ENCODE data around the gene PLS1. TPM values are rescaled to one million over a fixed set of nuclear protein-coding genes. Genes with fewer than 3 reads are reported as not detected.

The PLS1 gene
- total RNA-seq, 1 experiment from 2014 or later: 27.2 TPM

DNA sequence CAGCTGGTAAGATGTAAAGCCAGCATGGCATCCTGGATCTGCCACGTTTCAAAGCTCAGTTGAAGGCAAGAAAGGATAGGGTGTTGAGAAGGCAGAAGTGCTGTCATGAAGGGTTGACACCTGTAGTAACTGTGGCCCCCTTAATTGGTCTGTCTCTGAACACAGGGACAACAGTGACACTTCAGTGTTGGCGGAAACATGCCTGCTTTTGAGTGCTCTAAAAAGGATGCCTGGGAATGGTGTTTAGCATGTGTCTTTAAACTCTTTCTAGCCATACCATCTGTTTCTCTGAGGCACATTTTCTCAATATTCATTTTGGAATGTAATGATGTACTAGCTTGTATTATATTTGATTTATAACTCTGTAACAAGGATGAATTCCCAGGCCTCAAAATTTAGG, 42.1 kb downstream of the PLS1 start:
- H3K36me3 ChIP-seq: no peaks in the 10 kb centered on the region
- no peak for DNase-seq
- H3K4me1 ChIP-seq: no peaks in the 10 kb centered on the region
- no peak overlapping the region for H3K4me3 ChIP-seq
- H3K27ac ChIP-seq: no peak overlapping the region
- H3K27me3 ChIP-seq: no peaks in the 10 kb centered on the region
- H3K9me3 ChIP-seq (replicated peaks): no peaks in the 10 kb centered on the region

DNA sequence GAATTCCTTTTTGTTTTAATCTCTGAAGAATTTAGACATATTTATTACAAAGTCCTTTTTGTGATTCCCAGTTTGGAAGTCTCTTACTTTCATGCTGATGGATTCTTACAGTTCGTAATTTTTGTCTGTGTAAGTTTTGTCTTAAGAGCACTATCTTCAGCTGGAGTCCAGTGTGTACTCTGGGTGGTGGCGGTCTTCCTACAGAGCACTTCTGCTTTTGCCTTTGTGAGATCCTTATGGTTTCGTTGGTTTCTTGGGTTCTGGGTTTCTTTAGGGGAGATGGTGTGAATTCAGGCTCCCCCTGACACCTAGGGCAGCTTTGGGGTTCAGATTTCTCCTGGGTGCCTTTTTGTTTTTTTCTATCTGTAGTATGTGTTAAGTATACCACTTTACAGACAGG, 45.3 kb downstream of the PLS1 start:
- Histone ChIP-seq H3K27ac (no peak overlapping the region), H3K27me3 (no peaks in the 10 kb centered on the region), H3K4me3 (no peak overlapping the region), H3K4me1 (no peaks in the 10 kb centered on the region), H3K36me3 (no peaks in the 10 kb centered on the region), H3K9me3 (replicated peaks) (no peaks in the 10 kb centered on the region)
- DNase-seq: no peak

DNA sequence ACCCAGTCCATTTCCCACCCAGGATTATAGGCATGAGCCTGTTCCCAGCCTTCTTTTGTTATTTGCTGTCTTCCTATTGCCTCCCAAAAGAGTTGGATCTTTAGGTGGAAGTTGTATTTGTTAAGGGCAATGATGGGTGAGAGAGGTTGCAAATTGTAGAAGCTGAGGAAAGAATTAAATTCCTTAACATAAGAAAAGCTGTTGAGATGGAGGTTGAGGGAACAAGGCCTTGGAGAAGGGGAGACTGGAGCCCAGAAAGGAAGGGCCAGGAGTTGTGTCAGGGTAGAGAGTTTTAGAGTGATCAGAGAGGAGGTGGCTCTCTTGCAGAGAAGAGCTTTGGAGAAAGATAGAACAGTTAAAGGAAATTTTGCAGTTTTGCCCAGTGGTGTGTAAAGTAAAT, 46.8 kb downstream of the PLS1 start:
- Histone ChIP-seq H3K36me3 (no peaks in the 10 kb centered on the region), H3K4me1 (no peaks in the 10 kb centered on the region), H3K27ac (no peak overlapping the region), H3K9me3 (replicated peaks) (no peaks in the 10 kb centered on the region), H3K4me3 (no peak overlapping the region), H3K27me3 (no peaks in the 10 kb centered on the region)
- no peak for DNase-seq

DNA sequence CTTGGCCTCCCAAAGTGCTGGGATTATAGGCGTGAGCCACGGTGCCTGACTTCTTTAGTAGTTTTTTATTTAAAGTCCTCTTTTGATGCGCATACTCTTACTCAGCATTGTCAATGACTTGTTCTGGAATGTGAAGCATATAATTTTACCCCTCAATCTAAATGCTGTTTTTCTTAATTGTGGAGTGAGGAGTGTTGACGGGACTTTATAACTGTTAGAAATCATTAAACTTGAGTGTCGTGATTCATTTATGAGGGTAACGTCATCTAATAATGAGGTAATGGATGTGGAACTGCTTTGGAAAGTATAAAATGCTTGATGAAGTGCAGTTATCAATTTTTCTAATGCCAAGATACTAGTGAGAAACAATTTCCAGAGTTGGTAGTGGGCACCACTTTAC, 48.3 kb downstream of the PLS1 start:
- Histone ChIP-seq H3K27me3 (no peaks in the 10 kb centered on the region), H3K4me3 (no peak overlapping the region), H3K4me1 (no peaks in the 10 kb centered on the region), H3K36me3 (no peaks in the 10 kb centered on the region), H3K9me3 (replicated peaks) (no peaks in the 10 kb centered on the region), H3K27ac (no peak overlapping the region)
- no peak for DNase-seq

DNA sequence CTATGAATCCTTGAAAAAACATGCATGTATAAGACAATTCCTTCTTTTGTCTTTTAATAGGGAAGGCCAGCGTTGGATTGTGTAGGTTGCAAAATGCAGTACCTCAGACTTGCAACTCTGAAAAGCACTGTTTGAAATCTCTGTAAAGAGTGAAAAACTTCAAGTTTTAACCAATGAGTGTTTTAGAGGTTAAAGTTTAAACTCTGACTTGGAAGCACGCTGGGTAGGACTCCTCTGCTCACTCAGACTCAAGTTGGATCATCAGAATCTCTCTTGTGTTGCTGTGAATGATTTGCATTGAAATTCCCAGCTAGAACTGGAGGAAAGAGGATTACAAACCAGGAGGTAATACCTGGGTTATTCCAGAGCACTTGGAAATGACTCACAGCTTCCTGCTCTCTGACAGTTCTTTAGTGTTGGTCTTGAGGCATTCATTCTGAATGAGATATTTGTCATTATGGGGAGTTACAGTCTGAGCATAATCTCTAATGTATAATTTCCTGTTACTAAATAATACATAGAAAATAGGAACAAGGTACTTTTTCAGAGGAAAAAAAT, 49.1 kb downstream of the PLS1 start:
- peaks cover 2% of the 10 kb centered on the region; the same call in 1 of the 2 replicates for H3K4me1 ChIP-seq
- H3K27me3 ChIP-seq: no peaks in the 10 kb centered on the region
- H3K27ac ChIP-seq: no peak overlapping the region
- no peak overlapping the region for H3K4me3 ChIP-seq
- H3K9me3 ChIP-seq (replicated peaks): no peaks in the 10 kb centered on the region
- no peak for DNase-seq
- H3K36me3 ChIP-seq: no peaks in the 10 kb centered on the region

DNA sequence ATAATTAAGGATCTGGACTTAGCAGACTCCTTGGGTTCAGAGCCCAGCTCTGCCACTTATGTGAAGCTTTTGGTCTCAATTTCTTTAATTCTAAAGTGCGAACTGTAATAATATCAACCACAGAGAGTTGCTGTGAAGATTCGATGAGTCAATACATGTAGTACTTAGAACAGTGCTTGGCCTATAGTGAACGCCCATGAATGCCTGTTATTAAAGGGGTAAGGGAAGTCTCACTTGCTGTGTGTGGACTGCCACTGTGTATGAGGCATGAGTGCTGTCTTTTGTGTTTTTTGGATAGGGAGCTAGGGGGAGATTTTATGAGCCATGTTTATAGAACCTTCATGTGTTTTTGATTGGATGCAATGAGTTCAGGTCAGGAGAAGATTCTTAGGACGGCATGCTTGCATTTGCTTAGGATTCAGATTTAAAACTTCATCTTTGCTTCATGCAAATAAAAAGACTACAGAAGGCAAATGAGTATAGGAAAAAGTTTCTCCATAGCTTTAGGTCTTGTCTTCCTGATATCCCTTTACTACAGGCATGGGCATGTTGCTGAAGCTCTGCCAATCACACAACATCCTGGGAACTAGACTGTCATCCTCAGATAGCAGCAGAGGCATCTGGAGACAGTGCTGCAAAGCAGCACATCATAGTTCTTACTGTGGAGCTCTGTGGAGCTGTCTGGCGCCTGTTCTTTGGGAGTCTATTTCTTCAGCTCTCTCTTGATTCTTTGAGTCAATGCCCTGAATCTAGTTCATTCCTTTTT, 50.0 kb downstream of the PLS1 start:
- no peaks in the 10 kb centered on the region for H3K27me3 ChIP-seq
- no peaks in the 10 kb centered on the region for H3K36me3 ChIP-seq
- H3K4me1 ChIP-seq: peaks cover 8% of the 10 kb centered on the region
- H3K9me3 ChIP-seq (replicated peaks): no peaks in the 10 kb centered on the region
- H3K4me3 ChIP-seq: no peak overlapping the region
- H3K27ac ChIP-seq: no peak overlapping the region
- no peak for DNase-seq

GRCh38 chr3:142647856-142648255, 51.7 kb downstream of the PLS1 start:
- H3K27ac ChIP-seq: no peak overlapping the region
- no peaks in the 10 kb centered on the region for H3K27me3 ChIP-seq
- H3K4me3 ChIP-seq: no peak overlapping the region
- no peaks in the 10 kb centered on the region for H3K9me3 ChIP-seq (replicated peaks)
- no peak for DNase-seq
- peaks cover 8% of the 10 kb centered on the region for H3K4me1 ChIP-seq
- no peaks in the 10 kb centered on the region for H3K36me3 ChIP-seq

GRCh38 chr3:142648950-142649349, 52.8 kb downstream of the PLS1 start:
- Histone ChIP-seq H3K4me3 (no peak overlapping the region), H3K27ac (no peak overlapping the region), H3K4me1 (peaks cover 8% of the 10 kb centered on the region), H3K36me3 (no peaks in the 10 kb centered on the region), H3K27me3 (no peaks in the 10 kb centered on the region), H3K9me3 (replicated peaks) (no peaks in the 10 kb centered on the region)
- no peak for DNase-seq

DNA sequence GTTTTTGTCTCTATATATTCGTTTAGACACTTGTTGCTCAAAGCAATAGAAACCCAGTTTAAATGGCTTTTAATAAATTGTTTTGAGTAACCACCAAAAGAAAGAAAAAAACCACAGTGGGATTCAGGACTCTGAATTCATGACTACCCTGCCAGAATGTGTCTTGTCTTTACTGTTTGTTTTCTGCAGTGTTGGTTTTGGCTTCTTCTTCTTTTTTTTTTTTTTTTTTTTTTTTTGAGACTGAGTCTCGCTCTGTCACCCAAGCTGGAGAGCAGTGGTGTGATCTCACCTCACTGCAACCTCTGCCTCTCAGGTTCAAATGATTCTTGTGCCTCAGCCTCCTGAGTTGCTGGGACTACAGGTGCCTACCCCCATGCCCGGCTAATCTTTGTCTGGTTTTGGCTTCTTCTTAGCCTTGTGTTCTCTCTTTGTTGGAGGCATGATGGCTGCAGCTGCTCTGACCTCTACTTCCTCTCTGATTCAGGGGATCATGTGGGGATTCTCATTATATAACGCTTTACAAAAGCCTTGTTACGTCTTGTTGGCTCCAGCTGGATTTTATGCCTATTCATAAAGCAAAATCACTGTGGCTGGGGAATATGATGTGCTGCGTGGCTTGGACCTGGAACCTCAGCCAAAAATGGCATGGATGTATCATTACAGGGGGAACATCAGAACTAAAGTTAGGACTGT, 54.0 kb downstream of the PLS1 start:
- Histone ChIP-seq H3K27me3 (no peaks in the 10 kb centered on the region), H3K9me3 (replicated peaks) (no peaks in the 10 kb centered on the region), H3K4me3 (0 out of 2 replicates have a peak overlapping the region, but pooled peaks have one; percentile 11), H3K27ac (peak overlapping the region; percentile 21; the same call in 1 of the 2 replicates), H3K4me1 (peaks cover 8% of the 10 kb centered on the region), H3K36me3 (no peaks in the 10 kb centered on the region)
- peak; percentile 33 to 78 for DNase-seq

DNA sequence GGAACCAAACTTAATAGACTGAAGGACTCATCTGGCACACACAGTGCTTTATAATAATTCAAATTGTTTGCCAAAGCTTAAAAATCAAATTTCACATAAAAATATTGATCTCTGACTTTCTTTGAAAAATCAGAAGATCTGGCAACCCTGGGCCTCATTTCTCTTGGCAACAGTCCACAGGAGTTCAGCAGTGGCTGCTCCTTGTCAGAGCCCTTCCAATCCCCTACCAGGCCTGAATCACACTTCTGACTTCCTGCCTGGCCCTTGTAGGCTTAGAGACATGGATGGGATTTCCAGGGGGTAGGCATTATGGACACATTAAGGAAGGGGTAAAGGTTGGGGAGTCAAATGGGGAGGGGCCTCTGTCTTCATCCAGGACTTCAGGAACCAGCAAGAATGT, 55.5 kb downstream of the PLS1 start:
- Histone ChIP-seq H3K9me3 (replicated peaks) (no peaks in the 10 kb centered on the region), H3K36me3 (no peaks in the 10 kb centered on the region), H3K4me1 (peaks cover 8% of the 10 kb centered on the region), H3K4me3 (no peak overlapping the region), H3K27me3 (no peaks in the 10 kb centered on the region), H3K27ac (no peak overlapping the region)
- no peak for DNase-seq

GRCh38 chr3:142652826-142653292, 56.7 kb downstream of the PLS1 start:
- H3K4me3 ChIP-seq: no peak overlapping the region
- peaks cover 9% of the 10 kb centered on the region for H3K4me1 ChIP-seq

GRCh38 chr3:142656575-142656974, 60.4 kb downstream of the PLS1 start:
- Histone ChIP-seq H3K27me3 (no peaks in the 10 kb centered on the region), H3K9me3 (replicated peaks) (no peaks in the 10 kb centered on the region), H3K27ac (no peak overlapping the region), H3K4me1 (peaks cover 3% of the 10 kb centered on the region), H3K4me3 (no peak overlapping the region), H3K36me3 (no peaks in the 10 kb centered on the region)
- no peak for DNase-seq

More at GRCh38 chr3:142652826-142653292, 56.7 kb downstream of the PLS1 start:
- no peak for DNase-seq
- H3K27ac ChIP-seq: no peak overlapping the region
- no peaks in the 10 kb centered on the region for H3K36me3 ChIP-seq
- no peaks in the 10 kb centered on the region for H3K9me3 ChIP-seq (replicated peaks)
- H3K27me3 ChIP-seq: no peaks in the 10 kb centered on the region

- Histone ChIP-seq H3K27ac (no peak overlapping the region), H3K4me3 (no peak overlapping the region), H3K27me3 (no peaks in the 10 kb centered on the region), H3K9me3 (replicated peaks) (no peaks in the 10 kb centered on the region), H3K36me3 (no peaks in the 10 kb centered on the region), H3K4me1 (peaks cover 3% of the 10 kb centered on the region)
- no peak for DNase-seq
These were observed 60.8 kb downstream of the PLS1 start for GRCh38 chr3:142657033-142657432.

- no peaks in the 10 kb centered on the region for H3K36me3 ChIP-seq
- H3K9me3 ChIP-seq (replicated peaks): no peaks in the 10 kb centered on the region
- no peak overlapping the region for H3K4me3 ChIP-seq
- H3K27ac ChIP-seq: no peak overlapping the region
- no peak for DNase-seq
- peaks cover 3% of the 10 kb centered on the region for H3K4me1 ChIP-seq
- no peaks in the 10 kb centered on the region for H3K27me3 ChIP-seq
These were observed 64.2 kb downstream of the PLS1 start for GRCh38 chr3:142660383-142660782.

DNA sequence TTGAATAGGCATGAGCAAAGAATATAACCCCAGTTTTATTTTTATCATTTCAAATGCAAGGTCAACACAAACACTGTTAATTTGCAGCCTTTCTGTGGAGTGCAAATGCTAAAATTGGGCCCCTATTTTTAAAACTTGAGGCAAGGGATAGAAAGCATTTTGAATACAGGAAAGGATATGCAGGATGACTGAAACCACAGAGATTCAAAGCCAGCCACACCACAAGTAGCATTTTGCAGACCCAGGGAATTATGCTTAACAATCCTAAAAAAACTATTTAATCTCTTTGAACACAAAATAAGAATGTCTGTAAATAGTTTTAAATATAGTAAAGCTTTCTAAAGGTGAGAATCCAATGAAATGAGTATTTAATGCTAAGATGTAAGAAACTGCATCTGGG, 64.7 kb downstream of the PLS1 start:
- Histone ChIP-seq H3K27ac (no peak overlapping the region), H3K4me1 (peaks cover 3% of the 10 kb centered on the region), H3K9me3 (replicated peaks) (no peaks in the 10 kb centered on the region), H3K27me3 (no peaks in the 10 kb centered on the region), H3K36me3 (no peaks in the 10 kb centered on the region), H3K4me3 (no peak overlapping the region)
- no peak for DNase-seq
